ENCODE results near the gene ERG28. TPM values are rescaled to one million over a fixed set of nuclear protein-coding genes. Genes with fewer than 3 reads are reported as not detected.

The ERG28 gene
- total and polyA plus RNA-seq, 2 donors (not counting 1 experiment from before 2014, with no cell fraction given) = 4.9 to 11.7 TPM

DNA sequence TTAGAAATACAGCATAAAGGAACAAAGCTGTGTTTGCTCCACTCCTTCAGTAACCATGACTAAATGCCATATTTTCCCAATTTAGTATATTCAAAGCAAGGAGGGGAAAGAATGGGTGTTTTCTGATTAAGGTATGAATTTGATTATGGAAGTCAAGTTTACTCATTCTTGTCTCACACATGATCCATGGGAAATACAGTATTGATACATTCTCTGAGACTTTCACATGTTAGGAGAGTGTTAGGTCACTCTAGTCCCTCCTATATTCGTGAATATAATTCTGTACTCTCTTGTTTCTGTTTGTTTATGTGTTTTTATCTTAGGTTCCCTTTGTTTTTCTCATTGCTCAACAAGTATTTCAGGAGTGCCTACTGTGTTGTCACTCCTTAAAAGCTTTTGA lies 42.8 kb upstream of the ERG28 start:
- peaks cover 3 to 17% of the 10 kb centered on the region in 2 experiments for H3K36me3 ChIP-seq (replicated peaks in 1 of 2; ENCODE audit: control extremely low read depth in 1 of 2, control insufficient read depth in 1 of 2, extremely low read depth in 1 of 2, insufficient read depth in 2 of 2, low read length in 1 of 2)
- H3K4me3 ChIP-seq (ENCODE audit: control extremely low read depth in 1 of 5, extremely low read depth in 1 of 5, insufficient read depth in 1 of 5, low read depth in 2 of 5, low read length in 4 of 5) = no peak overlapping the region
- no peak overlapping the region for H2AFZ ChIP-seq (ENCODE audit: insufficient read depth, low read depth, low read length, poor library complexity, severe bottlenecking)
- no peak overlapping the region for H3K27ac ChIP-seq (ENCODE audit: low read length in 2 of 2)
- H3K9me3 ChIP-seq (ENCODE audit: control extremely low read depth in 1 of 3, control insufficient read depth in 2 of 3, insufficient read depth in 1 of 3, low read length in 2 of 3) = no peaks in the 10 kb centered on the region
- Mint-ChIP-seq H3K27me3 (no peaks in the 10 kb centered on the region), H3K4me1 (no peaks in the 10 kb centered on the region), H3K27ac (no peak overlapping the region), H3K9me3 (ENCODE audit: insufficient read depth) (no peaks in the 10 kb centered on the region), H3K4me3 (no peak overlapping the region)
- no peak for DNase-seq
- H3K9ac ChIP-seq (ENCODE audit: low read length) = no peak overlapping the region
- no peaks in the 10 kb centered on the region for H3K79me2 ChIP-seq (ENCODE audit: control insufficient read depth, insufficient read depth, low read length)
- POLR2A ChIA-PET = no interaction called here
- intact Hi-C loops (cut with micrococcal nuclease) = no loop called here
- CTCF ChIA-PET = interaction anchor here (1.2 kb wide), 1 partner anchor 279 kb away, joined by 5 read pairs; no protein-coding TSS in a partner anchor
- no peak overlapping the region for H3K4me2 ChIP-seq (replicated peaks; ENCODE audit: low read depth, low read length, poor library complexity, severe bottlenecking)
- no peaks in the 10 kb centered on the region for H3K4me1 ChIP-seq (ENCODE audit: control insufficient read depth in 2 of 2, insufficient read depth in 2 of 2, low read length in 2 of 2)
- no peak for ATAC-seq (ENCODE audit: low read depth)
- WGBS (ENCODE audit: insufficient coverage) = no CpG with 5 or more reads among the region's 1 CpG
- no peaks in the 10 kb centered on the region for H4K20me1 ChIP-seq (ENCODE audit: control insufficient read depth, insufficient read depth, low read length, poor library complexity, severe bottlenecking)
- no peak for TF ChIP-seq EZH2 (IDR thresholded peaks at IDR 0.05; ENCODE audit: borderline replicate concordance, insufficient read depth, low read depth, low read length, poor library complexity, severe bottlenecking)
- TF ChIP-seq, protein P1, sequence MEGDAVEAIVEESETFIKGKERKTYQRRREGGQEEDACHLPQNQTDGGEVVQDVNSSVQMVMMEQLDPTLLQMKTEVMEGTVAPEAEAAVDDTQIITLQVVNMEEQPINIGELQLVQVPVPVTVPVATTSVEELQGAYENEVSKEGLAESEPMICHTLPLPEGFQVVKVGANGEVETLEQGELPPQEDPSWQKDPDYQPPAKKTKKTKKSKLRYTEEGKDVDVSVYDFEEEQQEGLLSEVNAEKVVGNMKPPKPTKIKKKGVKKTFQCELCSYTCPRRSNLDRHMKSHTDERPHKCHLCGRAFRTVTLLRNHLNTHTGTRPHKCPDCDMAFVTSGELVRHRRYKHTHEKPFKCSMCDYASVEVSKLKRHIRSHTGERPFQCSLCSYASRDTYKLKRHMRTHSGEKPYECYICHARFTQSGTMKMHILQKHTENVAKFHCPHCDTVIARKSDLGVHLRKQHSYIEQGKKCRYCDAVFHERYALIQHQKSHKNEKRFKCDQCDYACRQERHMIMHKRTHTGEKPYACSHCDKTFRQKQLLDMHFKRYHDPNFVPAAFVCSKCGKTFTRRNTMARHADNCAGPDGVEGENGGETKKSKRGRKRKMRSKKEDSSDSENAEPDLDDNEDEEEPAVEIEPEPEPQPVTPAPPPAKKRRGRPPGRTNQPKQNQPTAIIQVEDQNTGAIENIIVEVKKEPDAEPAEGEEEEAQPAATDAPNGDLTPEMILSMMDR (IDR thresholded peaks at IDR 0.05) = no peak
- H3K27me3 ChIP-seq (replicated peaks in 1 of 4; ENCODE audit: control extremely low read depth in 1 of 4, control insufficient read depth in 3 of 4, insufficient read depth in 4 of 4, low read length in 3 of 4) = no peaks in the 10 kb centered on the region

DNA sequence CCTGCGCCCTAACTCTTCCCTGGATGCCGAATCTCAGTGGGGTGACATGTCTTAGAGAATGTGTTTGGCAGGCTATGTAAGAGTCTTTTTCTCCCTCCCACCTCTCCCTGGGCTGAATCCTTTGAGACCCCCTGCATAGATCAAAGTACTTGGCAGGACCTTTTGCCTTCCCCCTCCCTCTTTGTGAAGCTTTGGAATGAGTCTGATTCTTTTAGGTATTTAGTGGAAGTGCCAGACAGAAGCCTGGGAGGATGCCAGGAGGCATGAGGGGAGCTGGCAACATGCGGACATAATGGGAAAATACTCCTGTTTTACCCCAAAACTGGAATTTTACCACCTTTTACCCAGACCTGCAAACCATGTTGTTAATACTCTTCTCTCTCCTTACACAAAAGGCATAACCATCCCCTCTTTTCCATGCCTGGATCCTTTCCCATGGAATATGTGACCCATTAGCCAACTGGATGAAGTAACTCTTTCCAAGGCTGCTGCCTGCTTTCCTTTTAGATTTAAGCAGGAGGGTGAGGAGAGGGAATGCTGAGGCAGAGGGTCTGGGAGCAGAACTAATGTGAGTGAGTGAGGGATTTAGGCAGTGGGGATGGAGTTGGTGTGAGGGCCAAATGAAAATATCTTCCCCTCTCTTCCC lies 42.1 kb upstream of the ERG28 start:
- ChIA-PET POLR2A (no interaction called here), CTCF (interaction anchor here (1.6 kb wide), 1 partner anchor 8 kb away, joined by 8 read pairs; no protein-coding TSS in a partner anchor)
- no peak overlapping the region for H3K4me3 Mint-ChIP-seq
- H2AFZ ChIP-seq (ENCODE audit: insufficient read depth, low read depth, low read length, poor library complexity, severe bottlenecking) = no peak overlapping the region
- DNase-seq = no peak
- H3K27ac Mint-ChIP-seq = no peak overlapping the region
- ATAC-seq (ENCODE audit: low read depth) = no peak
- intact Hi-C loops (cut with micrococcal nuclease) = no loop called here
- H3K27me3 ChIP-seq (replicated peaks in 1 of 4; ENCODE audit: control extremely low read depth in 1 of 4, control insufficient read depth in 3 of 4, insufficient read depth in 4 of 4, low read length in 3 of 4) = no peaks in the 10 kb centered on the region
- H3K27me3 Mint-ChIP-seq = no peaks in the 10 kb centered on the region
- H3K4me1 ChIP-seq (ENCODE audit: control insufficient read depth in 2 of 2, insufficient read depth in 2 of 2, low read length in 2 of 2) = no peaks in the 10 kb centered on the region
- no peaks in the 10 kb centered on the region for H3K9me3 Mint-ChIP-seq (ENCODE audit: insufficient read depth)
- no peak for TF ChIP-seq EZH2 (IDR thresholded peaks at IDR 0.05; ENCODE audit: borderline replicate concordance, insufficient read depth, low read depth, low read length, poor library complexity, severe bottlenecking)
- TF ChIP-seq, protein P1 (IDR thresholded peaks at IDR 0.05) = no peak
- H3K27ac ChIP-seq (ENCODE audit: low read length in 2 of 2) = no peak overlapping the region
- no peaks in the 10 kb centered on the region for H3K9me3 ChIP-seq (ENCODE audit: control extremely low read depth in 1 of 3, control insufficient read depth in 2 of 3, insufficient read depth in 1 of 3, low read length in 2 of 3)
- H4K20me1 ChIP-seq (ENCODE audit: control insufficient read depth, insufficient read depth, low read length, poor library complexity, severe bottlenecking) = no peaks in the 10 kb centered on the region
- 100% methylated on average over 1 of the region's 3 CpGs for WGBS (ENCODE audit: insufficient coverage)
- peaks cover 2% of the 10 kb centered on the region for H3K4me1 Mint-ChIP-seq
- no peak overlapping the region for H3K9ac ChIP-seq (ENCODE audit: low read length)
- H3K79me2 ChIP-seq (ENCODE audit: control insufficient read depth, insufficient read depth, low read length) = no peaks in the 10 kb centered on the region
- no peak overlapping the region for H3K4me2 ChIP-seq (replicated peaks; ENCODE audit: low read depth, low read length, poor library complexity, severe bottlenecking)
- H3K36me3 ChIP-seq (replicated peaks in 1 of 2; ENCODE audit: control extremely low read depth in 1 of 2, control insufficient read depth in 1 of 2, extremely low read depth in 1 of 2, insufficient read depth in 2 of 2, low read length in 1 of 2) = peaks cover 3 to 17% of the 10 kb centered on the region in 2 experiments
- no peak overlapping the region for H3K4me3 ChIP-seq (ENCODE audit: control extremely low read depth in 1 of 5, extremely low read depth in 1 of 5, insufficient read depth in 1 of 5, low read depth in 2 of 5, low read length in 4 of 5)
